ENCODE results near the gene CD79A. TPM values are rescaled to one million over a fixed set of nuclear protein-coding genes. Genes with fewer than 3 reads are reported as not detected.

Gene CD79A
- total RNA-seq, 1 experiment from 2014 or later: 0.82 TPM

DNA sequence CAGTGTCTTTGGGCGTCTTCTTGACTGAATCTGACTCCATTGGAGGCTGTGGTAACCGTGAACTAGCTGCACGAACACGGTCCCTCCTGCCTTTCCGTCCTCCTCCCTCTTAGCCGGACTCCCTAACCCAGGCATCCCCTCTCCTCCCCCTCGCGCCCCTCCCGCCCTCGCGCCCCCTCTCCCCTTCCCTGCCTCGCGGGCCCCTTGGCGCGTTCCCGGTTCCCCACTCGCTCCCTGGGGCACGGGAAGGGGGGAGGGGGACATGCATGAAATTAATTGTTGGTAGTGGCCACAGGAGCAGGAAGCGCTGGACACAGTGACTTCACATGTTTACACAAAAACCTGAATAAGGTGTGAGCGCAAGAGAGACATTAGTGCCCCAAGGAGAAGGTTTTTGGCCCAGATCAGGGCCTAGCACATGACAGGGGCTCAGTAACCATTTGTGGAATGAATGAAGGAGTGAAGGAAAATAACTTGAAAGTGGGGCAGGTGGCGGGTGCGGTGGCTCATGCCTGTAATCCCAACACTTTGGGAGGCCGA, 32.0 kb upstream of the CD79A start:
- DNase-seq: no peak
- Mint-ChIP-seq H3K9me3 (ENCODE audit: unreplicated experiment) (peaks cover 13% of the 10 kb centered on the region), H3K27ac (ENCODE audit: unreplicated experiment) (no peak overlapping the region), H3K36me3 (ENCODE audit: insufficient read depth, unreplicated experiment) (no peaks in the 10 kb centered on the region), H3K4me1 (ENCODE audit: low read depth, unreplicated experiment) (no peaks in the 10 kb centered on the region), H3K4me3 (ENCODE audit: unreplicated experiment) (no peak overlapping the region), H3K27me3 (ENCODE audit: insufficient read depth, unreplicated experiment) (peaks cover 20% of the 10 kb centered on the region)
- Histone ChIP-seq H3K27me3 (replicated peaks; ENCODE audit: control insufficient read depth, insufficient read depth, low read length) (no peaks in the 10 kb centered on the region), H3K36me3 (ENCODE audit: control insufficient read depth, insufficient read depth, low read length) (no peaks in the 10 kb centered on the region), H3K4me1 (no peaks in the 10 kb centered on the region), H3K4me3 (ENCODE audit: low read depth, low read length) (no peak overlapping the region), H3K9me3 (no peaks in the 10 kb centered on the region)
- TF ChIP-seq, protein P1, sequence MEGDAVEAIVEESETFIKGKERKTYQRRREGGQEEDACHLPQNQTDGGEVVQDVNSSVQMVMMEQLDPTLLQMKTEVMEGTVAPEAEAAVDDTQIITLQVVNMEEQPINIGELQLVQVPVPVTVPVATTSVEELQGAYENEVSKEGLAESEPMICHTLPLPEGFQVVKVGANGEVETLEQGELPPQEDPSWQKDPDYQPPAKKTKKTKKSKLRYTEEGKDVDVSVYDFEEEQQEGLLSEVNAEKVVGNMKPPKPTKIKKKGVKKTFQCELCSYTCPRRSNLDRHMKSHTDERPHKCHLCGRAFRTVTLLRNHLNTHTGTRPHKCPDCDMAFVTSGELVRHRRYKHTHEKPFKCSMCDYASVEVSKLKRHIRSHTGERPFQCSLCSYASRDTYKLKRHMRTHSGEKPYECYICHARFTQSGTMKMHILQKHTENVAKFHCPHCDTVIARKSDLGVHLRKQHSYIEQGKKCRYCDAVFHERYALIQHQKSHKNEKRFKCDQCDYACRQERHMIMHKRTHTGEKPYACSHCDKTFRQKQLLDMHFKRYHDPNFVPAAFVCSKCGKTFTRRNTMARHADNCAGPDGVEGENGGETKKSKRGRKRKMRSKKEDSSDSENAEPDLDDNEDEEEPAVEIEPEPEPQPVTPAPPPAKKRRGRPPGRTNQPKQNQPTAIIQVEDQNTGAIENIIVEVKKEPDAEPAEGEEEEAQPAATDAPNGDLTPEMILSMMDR (IDR thresholded peaks at IDR 0.05; ENCODE audit: insufficient read depth in 1 of 2, low read depth in 1 of 2, low read length in 1 of 2, severe bottlenecking in 1 of 2, unreplicated experiment in 1 of 2): no peak
- no TSS peak for BruUV-seq (replicated peaks)
- intact Hi-C loops (cut with micrococcal nuclease; ENCODE audit: unreplicated experiment): no loop called here
- POLR2A ChIA-PET: no interaction called here
- CTCF ChIA-PET: no interaction called here

GRCh38 chr19:41847351-41848105, 29.6 kb upstream of the CD79A start:
- Histone ChIP-seq H3K36me3 (ENCODE audit: control insufficient read depth, insufficient read depth, low read length) (no peaks in the 10 kb centered on the region), H3K9me3 (no peaks in the 10 kb centered on the region), H3K27me3 (replicated peaks; ENCODE audit: control insufficient read depth, insufficient read depth, low read length) (no peaks in the 10 kb centered on the region), H3K4me1 (no peaks in the 10 kb centered on the region), H3K4me3 (ENCODE audit: low read depth, low read length) (no peak overlapping the region)
- intact Hi-C loops (cut with micrococcal nuclease; ENCODE audit: unreplicated experiment): no loop called here
- DNase-seq: no peak
- Mint-ChIP-seq H3K4me3 (ENCODE audit: unreplicated experiment) (no peak overlapping the region), H3K36me3 (ENCODE audit: insufficient read depth, unreplicated experiment) (no peaks in the 10 kb centered on the region), H3K27ac (ENCODE audit: unreplicated experiment) (no peak overlapping the region), H3K4me1 (ENCODE audit: low read depth, unreplicated experiment) (no peaks in the 10 kb centered on the region), H3K9me3 (ENCODE audit: unreplicated experiment) (peaks cover 13% of the 10 kb centered on the region), H3K27me3 (ENCODE audit: insufficient read depth, unreplicated experiment) (peaks cover 26% of the 10 kb centered on the region)
- ChIA-PET CTCF (no interaction called here), POLR2A (no interaction called here)
- BruUV-seq (replicated peaks): no TSS peak
- TF ChIP-seq, protein P1 (IDR thresholded peaks at IDR 0.05; ENCODE audit: insufficient read depth in 1 of 2, low read depth in 1 of 2, low read length in 1 of 2, severe bottlenecking in 1 of 2, unreplicated experiment in 1 of 2): no peak

- intact Hi-C loops (cut with micrococcal nuclease; ENCODE audit: unreplicated experiment): no loop called here
- Mint-ChIP-seq H3K27ac (ENCODE audit: unreplicated experiment) (no peak overlapping the region), H3K4me3 (ENCODE audit: unreplicated experiment) (no peak overlapping the region), H3K9me3 (ENCODE audit: unreplicated experiment) (peaks cover 10% of the 10 kb centered on the region), H3K27me3 (ENCODE audit: insufficient read depth, unreplicated experiment) (peaks cover 27% of the 10 kb centered on the region), H3K4me1 (ENCODE audit: low read depth, unreplicated experiment) (no peaks in the 10 kb centered on the region), H3K36me3 (ENCODE audit: insufficient read depth, unreplicated experiment) (no peaks in the 10 kb centered on the region)
- Histone ChIP-seq H3K4me1 (no peaks in the 10 kb centered on the region), H3K36me3 (ENCODE audit: control insufficient read depth, insufficient read depth, low read length) (no peaks in the 10 kb centered on the region), H3K4me3 (ENCODE audit: low read depth, low read length) (no peak overlapping the region), H3K9me3 (no peaks in the 10 kb centered on the region), H3K27me3 (replicated peaks; ENCODE audit: control insufficient read depth, insufficient read depth, low read length) (no peaks in the 10 kb centered on the region)
- no TSS peak for BruUV-seq (replicated peaks)
- CTCF ChIA-PET: no interaction called here
- TF ChIP-seq, protein P1 (IDR thresholded peaks at IDR 0.05; ENCODE audit: insufficient read depth in 1 of 2, low read depth in 1 of 2, low read length in 1 of 2, severe bottlenecking in 1 of 2, unreplicated experiment in 1 of 2): no peak
- DNase-seq: no peak
- POLR2A ChIA-PET: no interaction called here
These were observed 28.4 kb upstream of the CD79A start for GRCh38 chr19:41848666-41849065.
